DOHH2 (cell line): ENCODE measurements around the gene NPR3.

Experiments
- H3F3A ChIP-seq: fragments of 200-600 bp; sonication (generic), shearing (Covaris generic); 2 replicates; pipeline ENCODE4 v1.6.0; 2016; ENCODE audit warnings: antibody characterized with exemption, mild to moderate bottlenecking; ENCODE audit not compliant: control insufficient read depth, insufficient read depth
- H3K27ac ChIP-seq: fragments of 200-600 bp; sonication (generic); 2 replicates; pipeline ENCODE4 v1.5.1; 2014; ENCODE audit warnings: low read depth, mild to moderate bottlenecking, low read length, moderate library complexity
- H3K27me3 ChIP-seq: fragments of 200-600 bp; sonication (generic); 2 replicates; pipeline ENCODE4 v1.6.1; 2014; ENCODE audit warnings: mild to moderate bottlenecking, low read length, mixed read lengths; ENCODE audit not compliant: control insufficient read depth
- H3K36me3 ChIP-seq: fragments of 200-600 bp; sonication (generic); 2 replicates; pipeline ENCODE4 v1.6.1; 2014; ENCODE audit warnings: mild to moderate bottlenecking, low read length, moderate library complexity, mixed read lengths; ENCODE audit not compliant: control insufficient read depth
- H3K4me1 ChIP-seq: fragments of 200-600 bp; sonication (generic); 2 replicates; pipeline ENCODE4 v1.6.1; 2014; ENCODE audit warnings: mild to moderate bottlenecking, low read length, mixed read lengths; ENCODE audit not compliant: control insufficient read depth
- H3K4me2 ChIP-seq: fragments of 200-600 bp; sonication (generic); 2 replicates; pipeline ENCODE4 v1.6.0; 2014; ENCODE audit warnings: mild to moderate bottlenecking, low read length, moderate library complexity
- H3K4me3 ChIP-seq: fragments of 200-600 bp; sonication (generic); 2 replicates; pipeline ENCODE4 v1.5.1; 2014; ENCODE audit warnings: mild to moderate bottlenecking, low read length, mixed read lengths
- H3K79me2 ChIP-seq: fragments of 200-600 bp; sonication (generic); 2 replicates; pipeline ENCODE4 v1.6.1; 2014; ENCODE audit warnings: mild to moderate bottlenecking, low read length, mixed read lengths; ENCODE audit not compliant: control insufficient read depth
- H3K9me2 ChIP-seq: fragments of 200-600 bp; sonication (generic); replicated peaks from 2 replicates; pipeline ENCODE4 v1.6.1; 2014; ENCODE audit warnings: mild to moderate bottlenecking, low read length, mixed read lengths; ENCODE audit not compliant: control insufficient read depth
- H3K9me3 ChIP-seq: fragments of 200-600 bp; sonication (generic); 2 replicates; pipeline ENCODE4 v1.6.1; 2014; ENCODE audit warnings: antibody characterized with exemption, low read length, mixed read lengths; ENCODE audit not compliant: control insufficient read depth, insufficient read depth
- H4K20me1 ChIP-seq: fragments of 200-600 bp; sonication (generic); 2 replicates; pipeline ENCODE4 v1.6.0; 2014; ENCODE audit warnings: low read depth, mild to moderate bottlenecking, antibody characterized with exemption, low read length, moderate library complexity; ENCODE audit not compliant: control insufficient read depth, insufficient read depth
- CTCF ChIP-seq: fragments of 200-600 bp; sonication (generic); IDR thresholded peaks from one replicate; pipeline ENCODE4 v1.5.1; 2014; ENCODE audit warnings: antibody characterized with exemption, mild to moderate bottlenecking, low read depth, low read length; ENCODE audit not compliant: poor library complexity, severe bottlenecking
- EZH2phosphoT487 ChIP-seq: fragments of 200-600 bp; sonication (generic); IDR thresholded peaks from 2 replicates; pipeline ENCODE4 v1.6.1; 2017; ENCODE audit warnings: borderline replicate concordance, mild to moderate bottlenecking, antibody characterized with exemption, low read length, moderate library complexity, mixed read lengths

Gene NPR3

GRCh38 chr5:32680183-32680582 lies 30.9 kb upstream of the NPR3 start:
- Histone ChIP-seq H3K27me3 (no peaks in the 10 kb centered on the region), H3K9me2 (no peaks in the 10 kb centered on the region), H3K9me3 (no peaks in the 10 kb centered on the region), H3K4me3 (no peak overlapping the region), H4K20me1 (no peaks in the 10 kb centered on the region), H3K79me2 (no peaks in the 10 kb centered on the region), H3K27ac (no peak overlapping the region), H3K4me2 (no peak overlapping the region), H3K36me3 (no peaks in the 10 kb centered on the region), H3F3A (no peaks in the 10 kb centered on the region), H3K4me1 (no peaks in the 10 kb centered on the region)
- TF ChIP-seq CTCF, result no peak
- TF ChIP-seq EZH2phosphoT487, result no peak

- H3F3A ChIP-seq, result no peaks in the 10 kb centered on the region
- no peak for TF ChIP-seq CTCF
- TF ChIP-seq EZH2phosphoT487, result no peak
- H3K36me3 ChIP-seq, result no peaks in the 10 kb centered on the region
- no peaks in the 10 kb centered on the region for H3K4me1 ChIP-seq
- no peak overlapping the region for H3K27ac ChIP-seq
- no peaks in the 10 kb centered on the region for H3K9me3 ChIP-seq
- no peak overlapping the region for H3K4me3 ChIP-seq
- H3K9me2 ChIP-seq, result no peaks in the 10 kb centered on the region
- H3K4me2 ChIP-seq, result no peak overlapping the region
- no peaks in the 10 kb centered on the region for H4K20me1 ChIP-seq
- H3K27me3 ChIP-seq, result no peaks in the 10 kb centered on the region
- no peaks in the 10 kb centered on the region for H3K79me2 ChIP-seq
Observed at GRCh38 chr5:32683125-32683524, 28.0 kb upstream of the NPR3 start.

- no peaks in the 10 kb centered on the region for H3K9me2 ChIP-seq
- no peaks in the 10 kb centered on the region for H3K36me3 ChIP-seq
- H3K4me3 ChIP-seq, result no peak overlapping the region
- H3F3A ChIP-seq, result no peaks in the 10 kb centered on the region
- H4K20me1 ChIP-seq, result no peaks in the 10 kb centered on the region
- no peaks in the 10 kb centered on the region for H3K9me3 ChIP-seq
- TF ChIP-seq CTCF (no peak), EZH2phosphoT487 (no peak)
- H3K4me1 ChIP-seq, result no peaks in the 10 kb centered on the region
- H3K27ac ChIP-seq, result no peak overlapping the region
- H3K79me2 ChIP-seq, result no peaks in the 10 kb centered on the region
- no peaks in the 10 kb centered on the region for H3K27me3 ChIP-seq
- H3K4me2 ChIP-seq, result no peak overlapping the region
Observed at GRCh38 chr5:32684260-32684659, 26.9 kb upstream of the NPR3 start.
